NK-92 (cell line): ENCODE measurements around the gene LRRC73.
A peak's percentile ranks its signal among the peaks of the same experiment; 100 is the strongest.

Source experiments
- DNase-seq: peaks from one replicate; lab custom pipeline; 2025; ENCODE audit not compliant: unreplicated experiment; lab: John Stamatoyannopoulos, UW

LRRC73 gene

GRCh38 chr6:43493833-43494232, 16.3 kb downstream of the LRRC73 start:
- DNase-seq: no peak

GRCh38 chr6:43493230-43493629, 16.9 kb downstream of the LRRC73 start:
- no peak for DNase-seq

GRCh38 chr6:43492673-43493072, 17.5 kb downstream of the LRRC73 start:
- DNase-seq: no peak

- DNase-seq: no peak
These were observed 18.1 kb downstream of the LRRC73 start for GRCh38 chr6:43491750-43492661.

- DNase-seq: no peak
These were observed 19.6 kb downstream of the LRRC73 start for GRCh38 chr6:43490523-43490939.

- DNase-seq: no peak
These were observed 20.7 kb downstream of the LRRC73 start for GRCh38 chr6:43489277-43490072.

GRCh38 chr6:43488667-43489276, 21.4 kb downstream of the LRRC73 start:
- DNase-seq: no peak

GRCh38 chr6:43481591-43482236, 28.4 kb downstream of the LRRC73 start:
- DNase-seq: no peak

GRCh38 chr6:43481075-43481474, 29.1 kb downstream of the LRRC73 start:
- DNase-seq: no peak

GRCh38 chr6:43478008-43478372, 32.2 kb downstream of the LRRC73 start:
- no peak for DNase-seq

- DNase-seq: peak; percentile 68
These were observed 32.7 kb downstream of the LRRC73 start, which contains the start of gene TJAP1 for GRCh38 chr6:43477235-43478007. Gene TJAP1 (plus strand): TSS chr6:43477570. CDS start chr6:43499002, 21,432 bp downstream.

GRCh38 chr6:43476746-43477145, 33.4 kb downstream of the LRRC73 start:
- DNase-seq: no peak

- DNase-seq: no peak
These were observed 34.6 kb downstream of the LRRC73 start for GRCh38 chr6:43475516-43475915.

GRCh38 chr6:43472515-43472914, 37.6 kb downstream of the LRRC73 start:
- DNase-seq: no peak

- DNase-seq: no peak
These were observed 38.7 kb downstream of the LRRC73 start for GRCh38 chr6:43471399-43471798.

- DNase-seq: no peak
These were observed 40.2 kb downstream of the LRRC73 start for GRCh38 chr6:43469947-43470346.

GRCh38 chr6:43468748-43469681, 41.1 kb downstream of the LRRC73 start:
- no peak for DNase-seq

- DNase-seq: no peak
These were observed 41.9 kb downstream of the LRRC73 start for GRCh38 chr6:43468240-43468639.

- no peak for DNase-seq
These were observed 42.4 kb downstream of the LRRC73 start for GRCh38 chr6:43467752-43468151.
